GM18526 (cell line): ENCODE measurements around the gene BPIFB6.

ENCODE experiments used
- POLR2A ChIP-seq: IDR thresholded peaks from 3 replicates; pipeline ENCODE4 v1.6.1; 2011; ENCODE audit not compliant: insufficient read length; ENCODE audit errors: extremely low read depth

The BPIFB6 gene

GRCh38 chr20:32993496-32994050 lies 37.9 kb upstream of the BPIFB6 start:
- TF ChIP-seq POLR2A, result no peak

- TF ChIP-seq POLR2A, result no peak
These were observed 35.6 kb upstream of the BPIFB6 start for GRCh38 chr20:32995802-32996201.

GRCh38 chr20:32997431-32997830 lies 34.0 kb upstream of the BPIFB6 start:
- TF ChIP-seq POLR2A, result no peak

GRCh38 chr20:32999603-33000250 lies 31.7 kb upstream of the BPIFB6 start:
- no peak for TF ChIP-seq POLR2A

GRCh38 chr20:33000802-33001466 lies 30.5 kb upstream of the BPIFB6 start:
- no peak for TF ChIP-seq POLR2A

GRCh38 chr20:33002087-33002808 lies 29.2 kb upstream of the BPIFB6 start:
- no peak for TF ChIP-seq POLR2A

- no peak for TF ChIP-seq POLR2A
These were observed 27.2 kb upstream of the BPIFB6 start, which contains the start of gene SUN5 for GRCh38 chr20:33004141-33004751. Gene SUN5, minus strand, starts transcription at chr20:33004433. Its CDS starts 93 bp downstream, at chr20:33004340.

GRCh38 chr20:33005132-33005566 lies 26.3 kb upstream of the BPIFB6 start:
- TF ChIP-seq POLR2A, result no peak

GRCh38 chr20:33005908-33006775 lies 25.3 kb upstream of the BPIFB6 start:
- TF ChIP-seq POLR2A, result no peak

- no peak for TF ChIP-seq POLR2A
These were observed 24.6 kb upstream of the BPIFB6 start for GRCh38 chr20:33006776-33007375.

- no peak for TF ChIP-seq POLR2A
These were observed 23.8 kb upstream of the BPIFB6 start, which contains the start of gene BPIFB2 for GRCh38 chr20:33007376-33008335. Gene BPIFB2, plus strand, starts transcription at chr20:33007704. Its CDS starts 871 bp downstream, at chr20:33008575.

GRCh38 chr20:33008336-33009213 lies 22.9 kb upstream of the BPIFB6 start:
- TF ChIP-seq POLR2A, result no peak
